GM21367 (cell line): ENCODE results near the gene COL5A2.

Experiments used
- ATAC-seq: cut with Tn5 transposase; IDR thresholded peaks from one replicate; pipeline ENCODE4 v1.9.1; 2021; ENCODE audit not compliant: unreplicated experiment

The COL5A2 gene

DNA sequence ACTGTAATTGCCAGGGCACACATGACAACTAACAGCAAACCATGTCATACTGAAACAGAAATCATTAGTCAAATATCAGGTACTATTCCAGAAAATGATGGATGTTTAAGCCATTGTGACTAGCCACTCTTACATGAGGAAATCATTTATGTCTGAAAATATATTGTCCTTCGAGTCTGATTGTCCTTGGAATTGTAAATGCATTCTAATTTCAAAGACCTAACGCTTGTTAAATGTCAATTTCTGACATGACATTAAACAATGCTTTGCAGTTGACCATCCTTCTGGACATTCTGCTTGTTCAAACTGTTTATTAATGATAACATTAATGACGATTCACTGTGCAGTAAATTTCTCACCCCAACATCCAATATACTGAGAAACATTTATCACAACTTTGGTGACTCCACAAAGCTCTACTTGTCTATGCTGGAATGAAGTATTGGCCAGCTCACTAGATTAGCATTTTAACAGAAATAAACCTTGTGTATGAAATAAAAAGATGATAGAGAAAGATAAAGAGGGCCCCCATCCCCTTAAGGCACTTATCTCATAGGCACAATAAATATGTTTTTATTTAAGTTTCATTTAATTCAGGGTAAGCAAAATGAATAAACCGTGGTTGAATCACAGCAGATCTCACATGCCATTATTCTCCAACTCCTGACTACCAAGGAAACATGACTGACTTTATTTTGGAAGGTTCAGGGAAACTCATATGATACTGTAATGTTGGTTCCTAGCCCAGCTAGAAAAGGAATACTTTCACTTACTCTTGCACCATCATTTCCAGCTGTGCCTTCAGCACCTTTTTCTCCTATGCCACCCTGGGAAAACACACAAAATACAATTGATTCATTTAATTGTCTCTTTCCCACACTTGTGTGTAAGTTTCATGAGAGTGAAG is 123.1 kb downstream of the COL5A2 start:
- ATAC-seq = no peak

DNA sequence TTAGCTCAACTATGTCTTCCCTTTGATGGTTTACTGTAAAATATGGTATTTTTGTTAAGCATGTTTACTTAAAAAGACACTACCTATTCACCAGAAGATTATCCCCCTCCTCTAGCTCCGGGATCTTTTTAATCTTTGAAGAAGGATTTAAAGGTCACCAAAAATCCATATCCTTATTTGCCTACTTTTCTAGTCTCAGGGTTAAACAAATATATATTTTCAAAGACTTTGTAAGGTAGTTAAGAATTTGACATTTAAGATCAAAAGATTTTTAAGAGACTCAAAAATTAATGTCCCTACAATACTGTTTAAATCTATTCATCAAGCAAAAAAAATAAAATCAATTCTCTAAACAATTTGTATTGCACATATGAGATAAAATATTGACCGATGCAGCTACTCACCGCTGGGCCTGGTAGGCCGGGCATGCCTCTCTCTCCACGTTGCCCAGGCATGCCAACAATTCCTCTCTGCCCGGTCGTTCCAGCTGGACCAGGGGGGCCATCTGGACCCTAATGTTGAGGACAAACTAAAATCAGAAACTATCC is 129.3 kb downstream of the COL5A2 start:
- no peak for ATAC-seq

DNA sequence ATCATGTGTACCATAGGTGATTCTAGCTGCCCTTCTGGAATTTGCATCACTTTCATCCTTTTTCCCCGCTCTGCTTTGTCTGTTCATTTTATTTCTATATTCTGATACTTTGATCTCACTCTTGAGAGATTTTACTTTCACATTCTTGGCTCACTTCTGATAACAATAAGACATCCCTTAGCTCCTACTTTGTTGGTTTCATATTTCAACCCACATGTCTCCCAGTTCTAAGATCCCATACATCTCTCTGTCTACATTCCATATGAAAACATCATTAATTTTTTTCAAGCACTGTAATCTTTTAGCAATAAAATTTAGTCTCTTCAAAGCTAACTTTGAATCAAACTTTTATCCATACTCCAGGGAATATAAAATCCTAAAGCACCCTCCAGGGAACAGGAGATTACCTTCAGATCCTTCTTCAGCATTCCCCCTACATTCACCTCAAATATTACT is 129.8 kb downstream of the COL5A2 start:
- no peak for ATAC-seq

DNA sequence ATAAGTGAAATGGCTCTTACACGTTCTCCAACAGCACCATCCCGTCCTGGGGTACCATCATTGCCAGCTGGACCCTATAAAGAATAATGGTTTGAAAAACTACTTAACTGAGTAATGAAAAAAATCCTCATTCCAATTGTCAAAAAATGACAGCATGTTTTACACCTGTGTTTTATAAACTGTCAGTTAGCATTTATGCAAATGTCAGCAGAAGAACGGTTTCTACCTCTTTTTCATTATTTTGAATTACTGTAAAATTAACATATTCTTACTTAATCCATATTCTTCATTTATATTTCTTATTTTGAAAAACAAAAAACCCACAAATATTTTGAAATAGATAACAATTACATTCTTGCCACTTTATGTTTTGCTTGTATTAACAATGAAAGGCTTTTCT is 131.4 kb downstream of the COL5A2 start:
- no peak for ATAC-seq

DNA sequence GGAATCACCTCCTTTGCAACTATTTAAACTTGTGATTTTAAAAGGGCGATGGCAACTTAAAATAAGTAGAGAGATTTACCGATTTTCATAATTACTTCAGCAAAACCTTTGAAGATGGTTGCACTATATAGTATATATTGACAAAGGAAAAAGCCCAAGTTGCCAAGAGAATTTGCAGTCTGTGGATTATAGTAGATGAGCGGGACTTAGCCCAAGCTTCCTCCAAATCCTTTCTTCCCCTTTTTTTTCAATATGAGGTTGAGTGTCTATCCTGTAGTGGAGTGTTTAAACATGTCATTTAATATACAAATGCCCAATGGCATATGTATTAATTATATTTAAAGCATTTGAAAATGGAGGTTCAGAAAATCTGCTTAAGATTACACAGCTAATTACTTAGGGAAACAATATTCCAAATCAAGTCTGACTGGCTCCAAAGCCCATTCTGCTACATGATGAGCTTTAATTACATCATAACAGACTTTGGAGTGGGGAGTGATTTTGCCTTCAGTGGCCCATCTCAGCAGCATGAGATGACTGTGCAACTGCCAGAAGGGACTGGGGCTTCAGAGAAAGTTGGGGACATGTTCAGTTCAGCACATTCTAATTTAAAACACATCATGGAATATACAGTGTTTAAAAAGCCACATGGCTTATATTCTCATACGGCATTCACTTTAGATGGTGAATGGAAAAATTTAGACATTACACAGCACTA is 132.2 kb downstream of the COL5A2 start:
- ATAC-seq = no peak

DNA sequence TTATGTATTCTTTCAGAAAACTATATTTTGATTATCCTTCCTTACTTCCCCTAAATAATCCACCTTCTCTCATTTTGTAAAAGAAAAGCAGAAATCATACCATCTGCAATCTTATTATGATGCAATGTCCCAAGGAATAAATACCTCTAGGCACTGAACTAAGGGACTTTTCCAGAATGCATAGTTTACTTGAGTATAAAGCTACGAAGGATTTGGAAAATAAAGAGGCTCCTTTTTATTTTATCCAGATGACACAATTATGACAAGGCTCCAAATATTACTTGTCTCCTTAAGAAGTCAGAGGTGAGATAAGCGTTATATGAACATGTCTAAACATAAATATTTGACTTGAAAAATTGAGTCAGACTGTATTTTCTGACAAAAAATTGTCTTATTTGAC is 133.2 kb downstream of the COL5A2 start:
- no peak for ATAC-seq

DNA sequence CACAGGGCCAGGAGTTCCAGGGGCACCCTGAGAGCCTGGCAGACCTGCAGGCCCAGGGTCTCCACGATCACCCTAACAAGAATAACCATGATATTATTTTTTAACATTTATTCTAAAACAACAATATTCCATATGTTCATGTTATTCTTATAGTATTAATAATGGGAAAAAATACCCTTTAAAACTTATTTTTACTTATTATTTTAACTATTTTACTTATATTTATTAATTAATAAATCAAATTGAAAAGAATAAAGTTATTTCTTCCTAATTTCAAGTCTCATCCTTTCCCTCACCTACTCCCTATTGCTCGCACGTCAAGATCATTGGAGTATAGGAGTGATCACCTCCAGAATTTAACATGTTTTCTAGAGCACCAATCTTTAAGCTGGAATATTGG is 133.7 kb downstream of the COL5A2 start:
- ATAC-seq = no peak

DNA sequence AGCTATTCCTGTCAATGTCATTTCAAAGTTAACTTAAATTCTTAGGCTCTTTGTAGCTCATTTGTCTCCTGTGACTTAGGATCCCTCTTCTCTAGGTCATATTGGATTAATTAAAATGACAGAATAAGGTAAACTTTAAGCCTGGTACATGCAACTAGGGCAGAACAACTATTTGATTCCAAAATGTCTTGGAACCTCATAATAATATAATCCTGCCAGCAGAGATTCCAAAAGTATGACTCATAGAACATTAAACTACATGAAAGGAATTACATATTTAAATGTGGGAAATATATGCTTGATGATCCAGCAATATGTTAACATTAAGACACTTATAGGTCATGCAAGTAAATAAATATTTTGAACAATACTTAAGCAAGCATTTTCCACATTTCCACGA is 142.0 kb downstream of the COL5A2 start:
- ATAC-seq = no peak

DNA sequence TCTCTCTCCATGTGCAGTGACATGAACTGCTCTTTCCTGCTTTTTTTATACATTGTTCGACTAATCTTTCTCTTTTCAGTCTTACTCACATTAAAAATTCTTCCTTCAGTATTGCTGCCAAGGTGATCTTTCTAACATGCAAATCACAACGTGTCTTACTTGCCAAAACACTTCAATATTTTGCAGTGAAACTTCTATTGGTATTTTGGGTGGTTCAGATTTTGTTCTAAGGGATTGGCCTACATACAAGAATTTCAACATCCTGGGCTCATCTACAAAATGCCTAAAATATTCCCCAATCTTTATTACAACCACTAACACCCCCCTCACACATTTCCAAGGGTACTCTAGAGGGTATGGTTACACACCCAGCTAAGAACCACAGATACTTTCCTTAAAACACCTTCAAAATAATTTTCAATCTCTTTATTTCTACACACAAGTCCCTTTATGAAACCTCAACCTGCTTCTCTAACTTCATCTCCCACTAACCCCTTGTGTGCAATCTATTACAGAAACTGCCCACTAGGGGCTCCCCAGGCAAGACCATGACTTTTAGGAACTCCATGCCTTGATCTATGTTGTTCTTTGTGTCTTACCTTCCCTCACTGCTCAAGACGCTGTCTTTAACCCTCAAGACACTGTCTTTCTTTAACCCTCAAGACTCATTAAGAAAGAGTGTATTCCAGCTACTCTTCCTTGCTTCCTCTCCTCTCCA is 154.5 kb downstream of the COL5A2 start:
- peak; percentile 94 for ATAC-seq

DNA sequence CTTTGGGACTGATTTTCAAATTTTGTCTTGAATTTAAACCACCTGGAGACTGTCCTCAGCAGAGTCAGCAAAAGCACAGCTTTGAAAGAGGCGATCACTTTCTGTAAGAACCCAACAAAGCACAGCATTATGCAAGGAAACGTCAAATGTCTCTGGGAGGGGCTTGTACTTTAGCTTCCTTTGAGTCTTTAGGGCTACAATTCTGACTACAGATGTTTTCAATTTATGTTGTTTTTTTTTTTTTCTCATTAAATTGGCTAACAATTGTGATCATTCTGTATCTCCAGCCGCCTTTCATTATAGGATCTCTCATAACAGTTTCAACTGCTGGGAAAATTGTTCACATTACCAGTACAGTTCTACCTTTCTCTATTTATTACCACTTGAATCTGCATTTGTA is 157.1 kb downstream of the COL5A2 start:
- no peak for ATAC-seq

DNA sequence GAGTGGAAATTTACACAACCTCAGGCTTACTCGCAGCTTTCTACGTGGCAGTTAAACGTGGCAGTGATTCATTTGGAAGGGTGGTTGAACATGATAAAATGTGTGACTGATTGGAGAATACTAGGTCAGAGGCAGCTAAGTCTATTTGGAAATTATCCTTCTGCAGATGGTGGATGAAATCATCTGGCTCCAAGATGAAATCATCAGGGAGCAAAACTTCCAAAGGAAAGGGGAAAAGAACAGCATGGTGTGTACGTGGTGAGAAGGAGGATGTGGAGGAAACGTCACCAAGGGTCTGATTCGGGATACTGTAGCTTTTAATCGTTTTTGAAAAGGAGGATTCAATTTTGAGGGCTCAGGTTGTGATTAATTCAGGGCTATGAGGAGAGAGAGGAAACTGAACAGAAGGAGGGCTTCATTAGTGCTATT is 157.5 kb downstream of the COL5A2 start:
- ATAC-seq = no peak

DNA sequence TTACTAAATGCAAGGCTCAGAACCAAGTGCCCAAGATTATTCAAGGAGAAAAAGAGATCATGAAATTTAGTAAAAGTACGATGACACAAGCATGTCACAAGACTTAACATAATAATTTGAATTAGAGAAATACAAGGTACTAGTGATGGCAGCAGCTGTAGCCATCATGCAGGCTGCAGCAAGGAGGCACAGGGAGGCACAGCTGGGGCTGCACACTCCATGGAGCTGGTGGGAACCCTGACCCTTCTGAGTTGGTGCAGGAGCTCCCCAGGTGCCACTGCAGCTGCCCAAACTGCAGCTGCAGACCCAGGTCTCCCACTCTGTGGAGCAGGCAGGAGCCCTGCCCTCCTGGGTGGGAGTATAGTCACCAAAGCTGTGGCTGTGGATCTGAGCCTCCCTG is 159.4 kb downstream of the COL5A2 start:
- ATAC-seq = no peak

DNA sequence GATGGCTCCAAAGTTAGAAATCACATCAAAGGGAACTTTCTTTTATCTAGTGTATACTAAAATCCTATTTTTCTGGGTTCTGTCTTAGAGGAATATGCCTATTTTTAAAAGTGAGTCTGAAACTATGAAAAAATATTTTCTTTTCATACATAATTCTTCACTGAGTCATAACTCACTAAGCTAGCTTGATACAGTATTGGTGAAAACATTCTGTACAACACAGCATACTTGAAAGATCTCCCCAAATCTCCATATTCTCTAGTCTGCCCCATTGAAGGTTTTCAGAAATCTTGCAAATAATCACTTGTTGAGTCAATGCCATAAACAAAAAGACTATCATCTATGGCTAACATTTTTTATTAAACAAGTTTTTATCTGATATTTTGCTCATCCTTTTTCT is 160.9 kb downstream of the COL5A2 start:
- ATAC-seq = no peak

DNA sequence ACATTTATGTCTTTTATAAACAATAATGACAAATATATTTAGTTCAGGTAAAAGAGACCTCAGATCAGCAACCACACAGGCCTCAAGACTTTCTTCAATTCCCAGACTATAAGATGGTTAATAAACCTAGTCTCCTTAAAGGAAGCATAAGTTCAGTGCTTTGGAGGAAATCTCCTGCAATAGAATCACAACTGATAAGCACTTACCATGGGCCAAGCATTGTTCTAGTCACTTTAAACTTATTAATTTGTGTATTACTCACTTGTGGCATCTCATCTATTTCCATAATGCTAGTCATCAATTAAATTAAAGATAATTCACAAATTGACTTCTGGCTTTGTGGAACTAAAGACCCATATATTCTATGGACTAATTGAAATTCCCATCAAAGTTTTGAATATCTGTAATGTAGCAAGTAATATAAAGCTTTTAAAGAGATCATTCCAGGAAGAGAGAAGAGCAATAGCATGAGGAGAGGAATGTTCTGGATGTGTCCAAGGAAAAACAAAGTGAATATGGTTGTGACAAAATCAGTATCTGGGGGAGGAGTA is 163.2 kb downstream of the COL5A2 start:
- ATAC-seq = no peak

DNA sequence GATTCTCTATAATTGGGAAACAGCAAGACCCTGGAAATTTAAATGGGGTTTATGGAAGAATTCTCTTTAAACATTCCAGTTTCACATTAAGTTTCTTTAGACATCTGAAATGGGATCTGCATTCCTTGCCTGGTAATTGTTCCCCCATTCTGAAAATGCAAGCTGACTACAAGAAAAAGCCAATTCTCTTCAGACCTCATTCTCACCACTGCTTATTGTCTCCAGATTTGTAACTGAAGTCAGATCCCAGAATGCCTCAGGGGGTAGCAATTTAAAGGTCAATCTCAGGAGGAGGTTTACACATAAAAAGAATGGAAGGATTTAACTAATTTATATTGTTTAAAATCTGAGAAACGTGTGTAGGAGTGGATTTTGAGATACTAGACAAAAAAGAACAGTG is 164.2 kb downstream of the COL5A2 start:
- no peak for ATAC-seq

DNA sequence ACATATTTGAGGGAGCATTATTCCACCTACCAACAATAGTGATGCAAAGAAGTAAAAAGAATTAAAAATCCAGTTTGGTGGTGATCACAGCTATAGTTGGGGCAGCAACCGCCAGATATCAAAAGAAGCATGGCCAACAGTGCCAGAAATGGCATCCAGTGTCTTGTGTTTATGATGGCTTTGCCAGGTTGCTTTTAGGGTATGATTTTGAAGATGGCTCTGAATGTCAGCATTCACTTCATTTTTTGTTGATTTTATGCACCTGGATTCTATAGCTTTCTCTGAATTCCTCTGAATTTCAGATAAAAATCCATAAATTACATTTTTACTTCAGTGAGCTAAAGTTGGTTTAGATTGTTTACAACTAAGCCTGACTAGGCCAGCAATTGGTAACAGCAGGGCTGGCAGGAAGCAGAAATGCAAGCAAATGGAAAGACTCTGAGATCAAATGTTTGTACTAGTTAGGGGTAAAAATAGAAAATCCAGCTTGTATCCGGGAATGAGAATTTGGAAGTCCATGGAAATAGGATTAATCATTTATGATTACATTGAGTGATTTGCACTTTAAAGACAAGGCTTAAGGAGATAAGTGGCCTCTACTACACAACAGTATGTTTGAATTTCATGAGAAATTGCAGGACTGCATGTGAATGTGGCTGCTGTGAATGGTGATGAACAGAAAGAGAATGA is 165.0 kb downstream of the COL5A2 start:
- no peak for ATAC-seq

DNA sequence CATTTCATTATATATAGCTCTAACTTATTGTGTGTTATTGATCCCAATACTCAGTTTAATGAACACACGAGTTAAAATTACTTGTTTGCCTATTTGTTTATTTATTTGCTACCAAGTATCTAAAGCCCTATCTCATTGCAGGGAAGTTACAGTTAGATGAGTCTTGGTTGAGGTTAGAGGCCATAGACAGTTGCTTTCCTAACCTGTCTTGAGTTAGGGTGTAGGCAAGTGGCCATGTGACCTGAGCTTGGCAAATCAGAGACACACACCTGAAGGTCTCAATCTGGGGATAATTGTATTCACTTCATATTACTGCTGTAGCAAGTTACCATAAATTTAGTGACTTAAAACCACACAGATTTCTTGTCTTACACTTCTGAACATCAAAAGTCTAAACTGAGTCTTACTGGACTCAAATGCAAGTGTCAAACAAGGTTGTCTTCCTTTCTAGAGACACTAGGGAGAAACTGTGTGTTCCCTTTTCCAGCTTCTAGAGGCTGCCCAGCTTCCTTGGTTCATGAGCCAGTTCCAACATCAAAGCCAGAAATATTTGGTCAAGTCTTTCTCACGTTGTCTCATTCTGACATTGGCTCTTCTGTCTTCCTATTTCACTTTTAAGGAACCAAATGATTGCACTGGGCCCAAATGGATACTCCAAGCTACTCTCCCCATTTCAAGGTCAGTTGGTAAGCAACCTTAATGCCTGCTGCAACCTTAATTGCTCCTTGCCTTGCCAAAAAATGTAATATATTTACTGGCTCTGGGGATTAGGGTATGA is 165.7 kb downstream of the COL5A2 start:
- no peak for ATAC-seq

DNA sequence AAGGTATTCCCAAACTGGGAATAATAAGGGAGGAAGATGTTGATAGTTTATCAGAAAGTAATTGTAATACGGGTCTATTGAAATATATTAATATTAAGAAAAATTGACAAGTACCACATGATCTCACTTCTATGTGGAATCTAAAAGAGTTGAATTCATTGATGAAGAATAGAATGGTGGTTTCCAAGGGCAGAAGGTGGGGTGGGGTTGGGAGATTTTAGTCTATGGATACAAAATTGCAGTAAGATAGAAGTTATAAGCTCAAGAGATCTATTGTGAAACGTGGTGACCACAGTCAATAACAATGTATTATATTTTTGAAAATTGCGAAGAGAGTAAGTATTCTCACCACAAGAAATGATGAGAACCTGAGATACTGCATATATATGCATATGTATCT is 166.5 kb downstream of the COL5A2 start:
- no peak for ATAC-seq

DNA sequence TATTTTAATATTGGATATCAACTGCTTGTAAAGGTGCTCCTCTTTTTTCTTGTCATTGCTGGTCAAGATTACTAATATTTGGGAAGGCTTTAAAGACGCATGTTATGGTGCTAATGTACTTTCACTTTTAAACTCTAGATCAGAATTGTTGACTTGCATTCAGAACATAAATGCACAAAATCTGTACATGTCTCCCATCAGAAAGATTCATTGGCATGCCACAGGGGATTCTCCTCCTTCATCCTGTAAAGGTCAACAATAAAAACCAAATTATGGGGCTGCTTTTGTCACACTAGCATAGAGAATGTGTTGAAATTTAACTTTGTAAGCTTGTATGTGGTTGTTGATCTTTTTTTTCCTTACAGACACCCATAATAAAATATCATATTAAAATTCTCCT is 167.2 kb downstream of the COL5A2 start:
- ATAC-seq = no peak

DNA sequence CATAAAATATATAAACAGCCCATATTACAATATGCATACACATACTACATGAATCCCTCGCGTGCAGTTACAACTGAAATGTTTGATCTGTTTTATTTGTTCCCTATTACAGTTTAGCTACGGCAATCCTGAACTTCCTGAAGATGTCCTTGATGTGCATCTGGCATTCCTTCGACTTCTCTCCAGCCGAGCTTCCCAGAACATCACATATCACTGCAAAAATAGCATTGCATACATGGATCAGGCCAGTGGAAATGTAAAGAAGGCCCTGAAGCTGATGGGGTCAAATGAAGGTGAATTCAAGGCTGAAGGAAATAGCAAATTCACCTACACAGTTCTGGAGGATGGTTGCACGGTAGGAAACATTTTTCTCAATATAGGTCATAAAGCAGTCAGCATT is 169.0 kb downstream of the COL5A2 start:
- ATAC-seq = no peak
